Measurements from ENCODE around the gene DPCD.

GRCh38 chr10:101613646-101614045, 25.5 kb downstream of the DPCD start:
- TF ChIP-seq POLR2A (IDR thresholded peaks at IDR 0.05) (no peak), CTCF (IDR thresholded peaks at IDR 0.05) (no peak)
